HG02981 (cell line): Measurements from ENCODE around the gene ACAT2.
"Not testable (repeated sequence)": the region's sequence is repeated elsewhere in the genome, so short reads cannot be mapped to it uniquely, and the experiment has no call there.

Experiments used
- ATAC-seq: cut with Tn5 transposase; IDR thresholded peaks from one replicate; pipeline ENCODE4 v1.9.1; 2021; ENCODE audit warnings: mild to moderate bottlenecking, moderate library complexity; ENCODE audit not compliant: unreplicated experiment

Gene ACAT2

GRCh38 chr6:159762681-159763293, 942 bp downstream of the ACAT2 start:
- ATAC-seq = peak; percentile 3

GRCh38 chr6:159766906-159767305, 5.1 kb downstream of the ACAT2 start:
- ATAC-seq = no peak

- no peak for ATAC-seq
Observed at GRCh38 chr6:159769470-159769869, 7.6 kb downstream of the ACAT2 start.

- no peak for ATAC-seq
Observed at GRCh38 chr6:159772196-159772595, 10.4 kb downstream of the ACAT2 start.

- ATAC-seq = no peak
Observed at GRCh38 chr6:159777240-159777904, 15.5 kb downstream of the ACAT2 start.

- no peak for ATAC-seq
Observed at GRCh38 chr6:159778131-159778530, 16.3 kb downstream of the ACAT2 start.

- ATAC-seq = no peak
Observed at GRCh38 chr6:159778542-159779103, 16.8 kb downstream of the ACAT2 start.

- no peak for ATAC-seq
Observed at GRCh38 chr6:159788276-159788675, 26.4 kb downstream of the ACAT2 start.

- ATAC-seq = no peak
Observed at GRCh38 chr6:159788753-159789376, 27.0 kb downstream of the ACAT2 start.

GRCh38 chr6:159789377-159790148, 27.7 kb downstream of the ACAT2 start, which contains the start of gene TCP1:
Gene TCP1, minus strand, starts transcription at chr6:159789602. Its CDS starts 134 bp downstream, at chr6:159789468.
- ATAC-seq = peak; percentile 58

GRCh38 chr6:159790149-159790955, 28.5 kb downstream of the ACAT2 start, which contains the start of gene MRPL18:
Gene MRPL18, plus strand, starts transcription at chr6:159790467. Its CDS starts 121 bp downstream, at chr6:159790588.
- peak; percentile 84 for ATAC-seq

GRCh38 chr6:159790956-159791598, 29.2 kb downstream of the ACAT2 start:
- ATAC-seq = no peak

GRCh38 chr6:159794976-159795375, 33.1 kb downstream of the ACAT2 start:
- ATAC-seq = not testable (repeated sequence)

GRCh38 chr6:159797554-159797953, 35.7 kb downstream of the ACAT2 start:
- no peak for ATAC-seq

GRCh38 chr6:159800141-159800865, 38.5 kb downstream of the ACAT2 start, which contains the start of gene PNLDC1:
Gene PNLDC1, plus strand, starts transcription at chr6:159800276. Its CDS starts 32 bp downstream, at chr6:159800308.
- ATAC-seq = no peak

GRCh38 chr6:159801935-159802334, 40.1 kb downstream of the ACAT2 start:
- ATAC-seq = no peak

- no peak for ATAC-seq
Observed at GRCh38 chr6:159804504-159804903, 42.7 kb downstream of the ACAT2 start.

GRCh38 chr6:159805440-159806020, 43.7 kb downstream of the ACAT2 start:
- no peak for ATAC-seq
